ENCODE results near the gene IMP4. TPM values are rescaled to one million over a fixed set of nuclear protein-coding genes. Genes with fewer than 3 reads are reported as not detected.

Gene IMP4
- total RNA-seq, 1 experiment from 2014 or later: 89.2 TPM

- ATAC-seq: no peak
- CTCF ChIA-PET: interaction anchor here (0.6 kb wide), 1 partner anchor 42 kb away, joined by 3 read pairs; no protein-coding TSS in a partner anchor
- no peaks in the 10 kb centered on the region; the same call in 1 of the 2 replicates for H3K27me3 Mint-ChIP-seq (ENCODE audit: low read depth)
Observed at GRCh38 chr2:130304726-130305125, 38.0 kb upstream of the IMP4 start.

GRCh38 chr2:130307850-130308249 lies 34.8 kb upstream of the IMP4 start:
- ChIA-PET CTCF (no interaction called here), POLR2A (no interaction called here)
- no peaks in the 10 kb centered on the region for H3K36me3 Mint-ChIP-seq
- DNase-seq (ENCODE audit: low spot score) (no peak), ATAC-seq (no peak)
- H3K4me3 Mint-ChIP-seq: no peak overlapping the region
- no peaks in the 10 kb centered on the region for H3K4me1 Mint-ChIP-seq
- no peak overlapping the region for H3K27ac Mint-ChIP-seq
- no peaks in the 10 kb centered on the region for H3K9me3 Mint-ChIP-seq
- no peaks in the 10 kb centered on the region; the same call in 1 of the 2 replicates for H3K27me3 Mint-ChIP-seq (ENCODE audit: low read depth)
- TF ChIP-seq MYBL2 (CRISPR knock-in tag; IDR thresholded peaks at IDR 0.05) (no peak), PREB (CRISPR knock-in tag; IDR thresholded peaks at IDR 0.05; ENCODE audit: borderline replicate concordance) (no peak), MAX (CRISPR knock-in tag; IDR thresholded peaks at IDR 0.05) (no peak), AFF4 (CRISPR knock-in tag; IDR thresholded peaks at IDR 0.05; ENCODE audit: borderline replicate concordance) (no peak), ELF4 (CRISPR knock-in tag; IDR thresholded peaks at IDR 0.05; ENCODE audit: low read depth) (no peak), JAZF1 (CRISPR knock-in tag; IDR thresholded peaks at IDR 0.05) (no peak), EMX1 (CRISPR knock-in tag; IDR thresholded peaks at IDR 0.05) (no peak), NFYB (CRISPR knock-in tag; conservative IDR thresholded peaks at IDR 0.05; ENCODE audit: low read depth) (no peak)
- TF ChIP-seq, protein P1, sequence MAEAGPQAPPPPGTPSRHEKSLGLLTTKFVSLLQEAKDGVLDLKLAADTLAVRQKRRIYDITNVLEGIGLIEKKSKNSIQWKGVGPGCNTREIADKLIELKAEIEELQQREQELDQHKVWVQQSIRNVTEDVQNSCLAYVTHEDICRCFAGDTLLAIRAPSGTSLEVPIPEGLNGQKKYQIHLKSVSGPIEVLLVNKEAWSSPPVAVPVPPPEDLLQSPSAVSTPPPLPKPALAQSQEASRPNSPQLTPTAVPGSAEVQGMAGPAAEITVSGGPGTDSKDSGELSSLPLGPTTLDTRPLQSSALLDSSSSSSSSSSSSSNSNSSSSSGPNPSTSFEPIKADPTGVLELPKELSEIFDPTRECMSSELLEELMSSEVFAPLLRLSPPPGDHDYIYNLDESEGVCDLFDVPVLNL (CRISPR knock-in tag; IDR thresholded peaks at IDR 0.05; ENCODE audit: borderline replicate concordance, low read depth): no peak
- TF ChIP-seq, protein P2, sequence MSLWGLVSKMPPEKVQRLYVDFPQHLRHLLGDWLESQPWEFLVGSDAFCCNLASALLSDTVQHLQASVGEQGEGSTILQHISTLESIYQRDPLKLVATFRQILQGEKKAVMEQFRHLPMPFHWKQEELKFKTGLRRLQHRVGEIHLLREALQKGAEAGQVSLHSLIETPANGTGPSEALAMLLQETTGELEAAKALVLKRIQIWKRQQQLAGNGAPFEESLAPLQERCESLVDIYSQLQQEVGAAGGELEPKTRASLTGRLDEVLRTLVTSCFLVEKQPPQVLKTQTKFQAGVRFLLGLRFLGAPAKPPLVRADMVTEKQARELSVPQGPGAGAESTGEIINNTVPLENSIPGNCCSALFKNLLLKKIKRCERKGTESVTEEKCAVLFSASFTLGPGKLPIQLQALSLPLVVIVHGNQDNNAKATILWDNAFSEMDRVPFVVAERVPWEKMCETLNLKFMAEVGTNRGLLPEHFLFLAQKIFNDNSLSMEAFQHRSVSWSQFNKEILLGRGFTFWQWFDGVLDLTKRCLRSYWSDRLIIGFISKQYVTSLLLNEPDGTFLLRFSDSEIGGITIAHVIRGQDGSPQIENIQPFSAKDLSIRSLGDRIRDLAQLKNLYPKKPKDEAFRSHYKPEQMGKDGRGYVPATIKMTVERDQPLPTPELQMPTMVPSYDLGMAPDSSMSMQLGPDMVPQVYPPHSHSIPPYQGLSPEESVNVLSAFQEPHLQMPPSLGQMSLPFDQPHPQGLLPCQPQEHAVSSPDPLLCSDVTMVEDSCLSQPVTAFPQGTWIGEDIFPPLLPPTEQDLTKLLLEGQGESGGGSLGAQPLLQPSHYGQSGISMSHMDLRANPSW (CRISPR knock-in tag; conservative IDR thresholded peaks at IDR 0.05; ENCODE audit: low read depth): no peak

More at GRCh38 chr2:130304726-130305125, 38.0 kb upstream of the IMP4 start:
- H3K36me3 Mint-ChIP-seq: no peaks in the 10 kb centered on the region
- no peaks in the 10 kb centered on the region for H3K4me1 Mint-ChIP-seq
- H3K27ac Mint-ChIP-seq: no peak overlapping the region
- H3K9me3 Mint-ChIP-seq: no peaks in the 10 kb centered on the region
- no peak for DNase-seq (ENCODE audit: low spot score)
- H3K4me3 Mint-ChIP-seq: no peak overlapping the region
- TF ChIP-seq MAX (CRISPR knock-in tag; IDR thresholded peaks at IDR 0.05): no peak
- TF ChIP-seq, protein P1 (CRISPR knock-in tag; IDR thresholded peaks at IDR 0.05; ENCODE audit: borderline replicate concordance, low read depth): no peak
- TF ChIP-seq OVOL2 (CRISPR knock-in tag; IDR thresholded peaks at IDR 0.05; ENCODE audit: borderline replicate concordance): no peak
- no peak for TF ChIP-seq KAT7 (CRISPR knock-in tag; IDR thresholded peaks at IDR 0.05; ENCODE audit: borderline replicate concordance)
- no peak for TF ChIP-seq CTCF (IDR thresholded peaks at IDR 0.05)
- TF ChIP-seq GABPB1 (CRISPR knock-in tag; IDR thresholded peaks at IDR 0.05): no peak
- TF ChIP-seq EMX1 (CRISPR knock-in tag; IDR thresholded peaks at IDR 0.05): no peak
- no peak for TF ChIP-seq CBFB (CRISPR knock-in tag; IDR thresholded peaks at IDR 0.05; ENCODE audit: low read depth)
- TF ChIP-seq, protein P3, sequence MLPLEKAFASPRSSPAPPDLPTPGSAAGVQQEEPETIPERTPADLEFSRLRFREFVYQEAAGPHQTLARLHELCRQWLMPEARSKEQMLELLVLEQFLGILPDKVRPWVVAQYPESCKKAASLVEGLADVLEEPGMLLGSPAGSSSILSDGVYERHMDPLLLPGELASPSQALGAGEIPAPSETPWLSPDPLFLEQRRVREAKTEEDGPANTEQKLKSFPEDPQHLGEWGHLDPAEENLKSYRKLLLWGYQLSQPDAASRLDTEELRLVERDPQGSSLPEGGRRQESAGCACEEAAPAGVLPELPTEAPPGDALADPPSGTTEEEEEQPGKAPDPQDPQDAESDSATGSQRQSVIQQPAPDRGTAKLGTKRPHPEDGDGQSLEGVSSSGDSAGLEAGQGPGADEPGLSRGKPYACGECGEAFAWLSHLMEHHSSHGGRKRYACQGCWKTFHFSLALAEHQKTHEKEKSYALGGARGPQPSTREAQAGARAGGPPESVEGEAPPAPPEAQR (CRISPR knock-in tag; IDR thresholded peaks at IDR 0.05): no peak
- TF ChIP-seq ZNF396 (CRISPR knock-in tag; IDR thresholded peaks at IDR 0.05; ENCODE audit: borderline replicate concordance): no peak
- POLR2A ChIA-PET: no interaction called here

Measured in WTC11 (cell line).